ENCODE data around the gene NACC2. TPM values are rescaled to one million over a fixed set of nuclear protein-coding genes. Genes with fewer than 3 reads are reported as not detected.

Gene NACC2
- total and polyA plus RNA-seq, 2 donors (not counting 3 experiments of a cell fraction or from before 2014, with no cell fraction given) = 15.8 to 27.1 TPM

- intact Hi-C loops (cut with micrococcal nuclease) = no loop called here
- TF ChIP-seq FOS (IDR thresholded peaks at IDR 0.05; ENCODE audit: borderline replicate concordance, insufficient read depth, low read length) = no peak
- TF ChIP-seq GATA2 (IDR thresholded peaks at IDR 0.05; ENCODE audit: insufficient read depth, insufficient read length, low read depth, low read length) = no peak
- no peak for TF ChIP-seq POLR2AphosphoS5 (IDR thresholded peaks at IDR 0.05; ENCODE audit: insufficient read depth, low read depth, low read length)
- TF ChIP-seq POLR2A (IDR thresholded peaks at IDR 0.05; ENCODE audit: low read depth, low read length) = no peak
- TF ChIP-seq, protein P1, sequence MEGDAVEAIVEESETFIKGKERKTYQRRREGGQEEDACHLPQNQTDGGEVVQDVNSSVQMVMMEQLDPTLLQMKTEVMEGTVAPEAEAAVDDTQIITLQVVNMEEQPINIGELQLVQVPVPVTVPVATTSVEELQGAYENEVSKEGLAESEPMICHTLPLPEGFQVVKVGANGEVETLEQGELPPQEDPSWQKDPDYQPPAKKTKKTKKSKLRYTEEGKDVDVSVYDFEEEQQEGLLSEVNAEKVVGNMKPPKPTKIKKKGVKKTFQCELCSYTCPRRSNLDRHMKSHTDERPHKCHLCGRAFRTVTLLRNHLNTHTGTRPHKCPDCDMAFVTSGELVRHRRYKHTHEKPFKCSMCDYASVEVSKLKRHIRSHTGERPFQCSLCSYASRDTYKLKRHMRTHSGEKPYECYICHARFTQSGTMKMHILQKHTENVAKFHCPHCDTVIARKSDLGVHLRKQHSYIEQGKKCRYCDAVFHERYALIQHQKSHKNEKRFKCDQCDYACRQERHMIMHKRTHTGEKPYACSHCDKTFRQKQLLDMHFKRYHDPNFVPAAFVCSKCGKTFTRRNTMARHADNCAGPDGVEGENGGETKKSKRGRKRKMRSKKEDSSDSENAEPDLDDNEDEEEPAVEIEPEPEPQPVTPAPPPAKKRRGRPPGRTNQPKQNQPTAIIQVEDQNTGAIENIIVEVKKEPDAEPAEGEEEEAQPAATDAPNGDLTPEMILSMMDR (IDR thresholded peaks at IDR 0.05; ENCODE audit: extremely low read depth in 1 of 2, insufficient read depth in 1 of 2, low read depth in 1 of 2, low read length in 2 of 2) = no peak
- TF ChIP-seq EZH2 (IDR thresholded peaks at IDR 0.05; ENCODE audit: borderline replicate concordance, low read depth, low read length, severe bottlenecking) = no peak
- TF ChIP-seq, protein P2, sequence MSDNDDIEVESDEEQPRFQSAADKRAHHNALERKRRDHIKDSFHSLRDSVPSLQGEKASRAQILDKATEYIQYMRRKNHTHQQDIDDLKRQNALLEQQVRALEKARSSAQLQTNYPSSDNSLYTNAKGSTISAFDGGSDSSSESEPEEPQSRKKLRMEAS (IDR thresholded peaks at IDR 0.05; ENCODE audit: insufficient read depth, insufficient read length) = no peak
- no peak for TF ChIP-seq JUN (IDR thresholded peaks at IDR 0.05; ENCODE audit: borderline replicate concordance, insufficient read depth, insufficient read length, low read depth)
- TF ChIP-seq MYC (IDR thresholded peaks at IDR 0.05; ENCODE audit: low read depth, low read length) = no peak
These were observed 118.1 kb downstream of the NACC2 start for GRCh38 chr9:135976944-135977343.

More at GRCh38 chr9:135976944-135977343, 118.1 kb downstream of the NACC2 start:
- dilution Hi-C loops (cut with MboI; ENCODE audit: extremely low pct_ligation_motif_present, low sequenced_read_pairs) = no loop called here
- ChIA-PET CTCF (interaction anchor here (2.1 kb wide), 1 partner anchor 12 kb away, joined by 5 read pairs; no protein-coding TSS in a partner anchor), POLR2A (no interaction called here)
- no peak overlapping the region for H3K27ac ChIP-seq (ENCODE audit: insufficient read depth, low read depth, low read length)
- no peaks in the 10 kb centered on the region for H4K20me1 ChIP-seq (replicated peaks; ENCODE audit: control insufficient read depth, extremely low read depth, insufficient read depth, low read length)
- BruUV-seq (replicated peaks) = no TSS peak
- H3K36me3 ChIP-seq (ENCODE audit: control insufficient read depth in 2 of 2, extremely low read depth in 1 of 2, insufficient read depth in 2 of 2, low read length in 2 of 2) = no peaks in the 10 kb centered on the region
- H3K79me2 ChIP-seq (ENCODE audit: control insufficient read depth, insufficient read depth, low read length) = no peaks in the 10 kb centered on the region
- no peak overlapping the region for H2AFZ ChIP-seq (ENCODE audit: low read depth, low read length)
- H3K4me3 ChIP-seq (replicated peaks in 1 of 3; ENCODE audit: insufficient read depth in 1 of 3, low read depth in 1 of 3, low read length in 3 of 3) = no peak overlapping the region
- FAIRE-seq (no peak), DNase-seq (ENCODE audit: low read depth, low spot score) (no peak)
- H3K4me1 ChIP-seq (ENCODE audit: control insufficient read depth, extremely low read depth, insufficient read depth, low read length) = peaks cover 4% of the 10 kb centered on the region
- H3K4me2 ChIP-seq (ENCODE audit: insufficient read depth, low read length) = no peak overlapping the region
- no peaks in the 10 kb centered on the region for H3K27me3 ChIP-seq (ENCODE audit: control insufficient read depth in 2 of 2, insufficient read depth in 2 of 2, low read length in 2 of 2)
- H3K9me1 ChIP-seq (replicated peaks; ENCODE audit: control insufficient read depth, extremely low read depth, insufficient read depth, low read length) = no peaks in the 10 kb centered on the region
- H3K9ac ChIP-seq (replicated peaks; ENCODE audit: extremely low read depth, insufficient read depth, low read length) = no peak overlapping the region
- no peaks in the 10 kb centered on the region for H3K9me3 ChIP-seq (replicated peaks; ENCODE audit: control insufficient read depth, insufficient read depth, low read length)
